Type B pancreatic cell (in vitro differentiated cells): ENCODE results near the gene FARP1. TPM values are rescaled to one million over a fixed set of nuclear protein-coding genes. Genes with fewer than 3 reads are reported as not detected.

Experiments used
- DNase-seq: peaks from one replicate; pipeline ENCODE4 v3.0.0; 2021; ENCODE audit warnings: mixed read lengths; ENCODE audit not compliant: unreplicated experiment; ENCODE audit errors: extremely low spot score
- H3K27ac Mint-ChIP-seq: 2 replicates; pipeline ENCODE4 v1.8.0; 2021; ENCODE audit warnings: mild to moderate bottlenecking, mixed read lengths
- H3K27me3 Mint-ChIP-seq: 2 replicates; pipeline ENCODE4 v1.8.0; 2021; ENCODE audit warnings: mixed read lengths
- H3K36me3 Mint-ChIP-seq: 2 replicates; pipeline ENCODE4 v1.8.0; 2021; ENCODE audit warnings: mixed read lengths
- H3K4me1 Mint-ChIP-seq: one replicate; pipeline ENCODE4 v1.8.0; 2021; ENCODE audit warnings: mixed read lengths; ENCODE audit not compliant: unreplicated experiment
- H3K4me3 Mint-ChIP-seq: 2 replicates; pipeline ENCODE4 v1.8.0; 2021; ENCODE audit warnings: mild to moderate bottlenecking, mixed read lengths
- H3K9me3 Mint-ChIP-seq: 2 replicates; pipeline ENCODE4 v1.8.0; 2021; ENCODE audit warnings: mixed read lengths
- total RNA-seq: library from RNA; stranded (reverse); gene quantifications from 2 replicates; pipeline ENCODE4 v1.2.1, GENCODE V29; 2021; ENCODE audit warnings: low replicate concordance
- TF ChIP-seq, protein P1 (sequence below): fragments of 200-600 bp; sonication (generic); conservative IDR thresholded peaks from 2 replicates; pipeline ENCODE4 v1.5.0; 2021; ENCODE audit warnings: antibody characterized with exemption, mild to moderate bottlenecking

FARP1 gene
- total RNA-seq, 1 donor from 2014 or later: 195 TPM

DNA sequence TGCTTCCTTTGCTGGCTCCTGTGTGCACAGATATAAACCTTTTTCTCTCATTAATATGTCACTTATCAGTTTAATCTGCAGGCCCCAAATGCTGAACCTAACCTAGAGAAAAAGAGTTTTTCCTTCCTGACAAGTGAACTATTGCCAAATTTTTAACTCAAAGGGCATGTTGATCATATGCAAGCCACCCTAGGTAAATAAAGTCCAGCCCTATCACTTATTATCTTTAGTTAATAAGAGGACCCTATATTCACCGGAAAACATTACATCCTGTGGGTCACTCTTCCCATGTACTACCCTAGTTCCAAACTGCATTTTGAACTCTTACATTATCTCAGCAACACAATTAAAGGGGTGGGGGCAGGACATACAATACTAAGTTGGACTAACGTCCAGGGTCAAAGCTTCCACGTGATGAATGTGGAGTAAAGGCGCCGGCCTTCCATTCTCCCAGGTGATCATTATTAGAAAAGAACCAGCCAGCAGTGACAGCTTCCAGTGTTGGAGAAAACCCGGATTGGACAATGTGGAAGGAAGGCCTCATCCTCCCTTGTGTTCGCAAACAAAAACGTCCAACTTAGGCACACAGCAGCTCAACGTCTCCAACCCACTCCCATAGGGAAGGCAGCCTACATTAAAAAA, 347.4 kb downstream of the FARP1 start:
- peak overlapping the region; percentile 70 for H3K27ac Mint-ChIP-seq
- H3K4me3 Mint-ChIP-seq: peak overlapping the region; percentile 12
- H3K36me3 Mint-ChIP-seq: peaks cover 22% of the 10 kb centered on the region
- no peaks in the 10 kb centered on the region for H3K9me3 Mint-ChIP-seq
- H3K4me1 Mint-ChIP-seq: peaks cover 77% of the 10 kb centered on the region
- TF ChIP-seq, protein P1, sequence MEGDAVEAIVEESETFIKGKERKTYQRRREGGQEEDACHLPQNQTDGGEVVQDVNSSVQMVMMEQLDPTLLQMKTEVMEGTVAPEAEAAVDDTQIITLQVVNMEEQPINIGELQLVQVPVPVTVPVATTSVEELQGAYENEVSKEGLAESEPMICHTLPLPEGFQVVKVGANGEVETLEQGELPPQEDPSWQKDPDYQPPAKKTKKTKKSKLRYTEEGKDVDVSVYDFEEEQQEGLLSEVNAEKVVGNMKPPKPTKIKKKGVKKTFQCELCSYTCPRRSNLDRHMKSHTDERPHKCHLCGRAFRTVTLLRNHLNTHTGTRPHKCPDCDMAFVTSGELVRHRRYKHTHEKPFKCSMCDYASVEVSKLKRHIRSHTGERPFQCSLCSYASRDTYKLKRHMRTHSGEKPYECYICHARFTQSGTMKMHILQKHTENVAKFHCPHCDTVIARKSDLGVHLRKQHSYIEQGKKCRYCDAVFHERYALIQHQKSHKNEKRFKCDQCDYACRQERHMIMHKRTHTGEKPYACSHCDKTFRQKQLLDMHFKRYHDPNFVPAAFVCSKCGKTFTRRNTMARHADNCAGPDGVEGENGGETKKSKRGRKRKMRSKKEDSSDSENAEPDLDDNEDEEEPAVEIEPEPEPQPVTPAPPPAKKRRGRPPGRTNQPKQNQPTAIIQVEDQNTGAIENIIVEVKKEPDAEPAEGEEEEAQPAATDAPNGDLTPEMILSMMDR: no peak
- H3K27me3 Mint-ChIP-seq: no peaks in the 10 kb centered on the region
- DNase-seq: no peak

DNA sequence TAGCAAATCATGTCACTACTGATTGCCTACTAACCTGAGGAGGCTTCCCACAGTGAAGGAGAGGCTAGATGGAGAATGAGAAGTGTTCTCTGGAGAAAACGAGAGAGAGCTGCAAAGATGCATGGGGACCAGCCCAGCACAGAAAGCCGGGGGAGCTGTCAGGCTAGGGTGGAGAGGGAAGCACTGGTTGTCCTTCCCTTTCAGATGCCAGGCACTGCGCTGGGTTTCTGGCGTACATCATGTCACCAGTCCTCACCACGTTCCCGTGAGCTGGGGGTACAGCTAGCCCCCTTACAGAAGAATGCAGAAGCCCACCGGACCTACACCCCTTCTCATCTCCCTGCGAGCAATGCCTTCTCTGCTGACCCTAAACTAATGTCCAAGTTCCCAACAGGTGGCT, 348.0 kb downstream of the FARP1 start:
- Mint-ChIP-seq H3K27ac (peak overlapping the region; percentile 70), H3K4me1 (peaks cover 76% of the 10 kb centered on the region)

DNA sequence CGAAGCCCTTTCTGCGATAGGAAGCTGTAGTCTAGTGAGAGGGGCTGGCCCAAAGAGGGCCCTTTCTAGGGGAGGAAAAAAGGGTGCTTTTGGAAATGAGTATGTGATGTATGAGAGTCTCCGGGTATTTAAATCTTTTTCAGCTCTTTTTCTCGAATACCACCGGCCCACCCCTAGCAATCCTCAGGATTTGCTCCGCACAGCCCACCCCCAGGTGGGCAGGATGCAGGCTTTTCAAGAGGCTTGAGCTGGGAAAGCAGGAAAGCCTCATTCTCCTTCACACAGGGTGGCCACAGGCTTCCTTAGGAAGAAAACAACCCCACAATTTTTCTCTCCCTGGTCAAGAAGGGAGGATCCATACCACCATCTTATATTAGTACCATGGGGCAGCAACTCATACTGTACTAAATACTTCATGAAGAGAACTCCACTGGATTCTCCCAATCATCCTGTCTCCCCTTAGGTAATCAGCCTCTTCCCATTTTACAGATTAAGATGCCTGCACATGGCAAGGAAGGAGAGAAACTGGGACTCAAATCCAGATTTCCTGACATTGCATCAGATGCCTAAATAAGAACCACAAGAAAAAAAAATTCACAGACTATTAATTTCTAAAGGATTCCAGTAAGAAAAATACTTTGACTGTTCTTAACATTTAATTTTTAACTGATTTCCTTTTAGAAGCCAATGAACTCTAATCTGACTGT, 349.6 kb downstream of the FARP1 start:
- H3K4me1 Mint-ChIP-seq: peaks cover 81% of the 10 kb centered on the region
- peaks cover 28% of the 10 kb centered on the region for H3K36me3 Mint-ChIP-seq
- H3K9me3 Mint-ChIP-seq: no peaks in the 10 kb centered on the region
- TF ChIP-seq, protein P1: no peak
- H3K27ac Mint-ChIP-seq: no peak overlapping the region
- no peak for DNase-seq
- H3K4me3 Mint-ChIP-seq: no peak overlapping the region
- H3K27me3 Mint-ChIP-seq: no peaks in the 10 kb centered on the region

More for the DNA sequence above, 348.0 kb downstream of the FARP1 start:
- H3K27me3 Mint-ChIP-seq: no peaks in the 10 kb centered on the region
- H3K36me3 Mint-ChIP-seq: peaks cover 22% of the 10 kb centered on the region
- H3K9me3 Mint-ChIP-seq: no peaks in the 10 kb centered on the region
- H3K4me3 Mint-ChIP-seq: no peak overlapping the region
- TF ChIP-seq, protein P1: no peak
- no peak for DNase-seq

DNA sequence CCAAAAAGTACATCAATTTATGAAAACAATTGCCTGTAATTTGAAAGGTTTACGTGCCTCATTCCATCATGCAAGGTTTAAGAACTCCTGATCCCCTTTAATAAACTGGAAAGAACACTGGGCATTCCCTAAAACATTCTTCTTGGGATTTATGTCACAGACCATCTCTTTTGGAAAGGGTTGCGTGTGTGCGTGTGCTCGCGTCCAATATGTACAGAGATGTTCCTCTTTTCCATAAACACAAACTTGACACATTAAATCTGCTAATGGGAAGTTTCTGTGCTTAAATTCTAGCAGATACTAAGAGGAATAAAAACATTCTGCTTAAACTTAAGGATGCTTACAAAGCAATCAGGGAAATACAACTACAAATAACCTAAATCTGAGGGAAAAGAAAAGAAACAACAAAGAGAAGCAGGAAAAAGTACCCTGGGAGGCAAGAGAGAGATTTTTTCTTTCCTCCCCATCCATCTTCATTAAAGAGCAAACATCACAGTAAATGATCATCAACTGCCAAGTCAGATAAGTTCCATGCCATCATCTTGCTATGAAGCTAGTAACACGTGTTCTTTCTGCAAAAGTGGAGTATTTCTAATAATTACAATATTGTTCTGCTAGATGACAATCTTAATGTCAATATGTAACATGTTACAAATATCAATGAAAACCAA, 350.3 kb downstream of the FARP1 start:
- peaks cover 2% of the 10 kb centered on the region for H3K9me3 Mint-ChIP-seq
- H3K36me3 Mint-ChIP-seq: peaks cover 34% of the 10 kb centered on the region
- no peak for DNase-seq
- peaks cover 82% of the 10 kb centered on the region for H3K4me1 Mint-ChIP-seq
- peak overlapping the region; percentile 22 for H3K27ac Mint-ChIP-seq
- no peak overlapping the region for H3K4me3 Mint-ChIP-seq
- H3K27me3 Mint-ChIP-seq: no peaks in the 10 kb centered on the region
- TF ChIP-seq, protein P1: no peak

DNA sequence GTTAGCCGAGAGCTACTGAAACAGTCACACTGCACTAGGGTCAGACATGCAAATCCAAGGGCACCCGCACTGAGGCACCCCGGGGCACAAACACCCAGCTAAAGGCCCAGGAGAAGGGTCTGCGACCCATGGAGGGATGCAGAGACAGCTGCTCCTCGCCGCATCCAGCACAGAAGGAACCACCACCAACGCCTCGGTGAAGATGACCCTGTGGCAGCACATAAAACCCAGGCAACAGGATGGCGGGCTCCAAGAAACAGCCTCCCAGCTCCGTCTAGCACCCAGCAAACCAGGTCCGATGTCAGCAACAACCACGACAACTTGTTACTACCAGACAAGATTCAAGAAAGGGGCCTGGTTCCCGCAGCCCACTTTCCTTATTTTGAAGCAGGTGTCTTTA, 351.9 kb downstream of the FARP1 start:
- H3K27me3 Mint-ChIP-seq: no peaks in the 10 kb centered on the region
- H3K9me3 Mint-ChIP-seq: peaks cover 4% of the 10 kb centered on the region
- TF ChIP-seq, protein P1: no peak
- peaks cover 71% of the 10 kb centered on the region for H3K4me1 Mint-ChIP-seq
- H3K36me3 Mint-ChIP-seq: peaks cover 37% of the 10 kb centered on the region
- H3K27ac Mint-ChIP-seq: no peak overlapping the region
- no peak for DNase-seq
- H3K4me3 Mint-ChIP-seq: no peak overlapping the region
